H9 (cell line): Measurements from ENCODE around the gene NRBF2. TPM values are rescaled to one million over a fixed set of nuclear protein-coding genes. Genes with fewer than 3 reads are reported as not detected.
A peak's percentile ranks its signal among the peaks of the same experiment; 100 is the strongest.

Experiments
- DNase-seq: peaks from one replicate; pipeline ENCODE4 v3.0.0-alpha.2; 2017
- H2AFZ ChIP-seq: one replicate; pipeline ENCODE4 v1.6.1; 2013; ENCODE audit warnings: mild to moderate bottlenecking, low read length, control low read depth, moderate library complexity
- H2AK5ac ChIP-seq: 2 replicates; pipeline ENCODE4 v1.6.1; 2013; ENCODE audit warnings: low read length, control low read depth, mixed read lengths; ENCODE audit not compliant: insufficient read length
- H2BK120ac ChIP-seq: one replicate; pipeline ENCODE4 v1.6.1; 2013; ENCODE audit warnings: low read depth, mild to moderate bottlenecking, low read length, control low read depth, inconsistent platforms; ENCODE audit not compliant: poor library complexity, severe bottlenecking
- H2BK12ac ChIP-seq: 2 replicates; pipeline ENCODE4 v1.6.1; 2013; ENCODE audit warnings: low read length, control low read depth, mixed read lengths, low read depth; ENCODE audit not compliant: insufficient read length
- H2BK15ac ChIP-seq: 2 replicates; pipeline ENCODE4 v1.6.1; 2013; ENCODE audit warnings: low read depth, low read length, control low read depth
- H2BK20ac ChIP-seq: one replicate; pipeline ENCODE4 v1.6.1; 2013; ENCODE audit warnings: low read depth, mild to moderate bottlenecking, low read length, control low read depth, inconsistent platforms; ENCODE audit not compliant: poor library complexity, severe bottlenecking
- H2BK5ac ChIP-seq: 2 replicates; pipeline ENCODE4 v1.6.1; 2013; ENCODE audit warnings: low read length, control low read depth, mixed read lengths; ENCODE audit not compliant: insufficient read length
- H3K14ac ChIP-seq: 2 replicates; pipeline ENCODE4 v1.6.1; 2013; ENCODE audit warnings: low read length, control low read depth; ENCODE audit not compliant: insufficient read depth
- H3K18ac ChIP-seq: 2 replicates; pipeline ENCODE4 v1.6.1; 2013; ENCODE audit warnings: low read depth, mild to moderate bottlenecking, mixed read lengths, low read length, control low read depth; ENCODE audit not compliant: insufficient read length
- H3K23ac ChIP-seq: 2 replicates; pipeline ENCODE4 v1.6.1; 2013; ENCODE audit warnings: low read length, control low read depth, mixed read lengths, low read depth; ENCODE audit not compliant: insufficient read length
- H3K23me2 ChIP-seq: 2 replicates; pipeline ENCODE4 v1.6.1; 2013; ENCODE audit warnings: low read depth, mild to moderate bottlenecking, mixed read lengths, low read length, control low read depth; ENCODE audit not compliant: insufficient read length, poor library complexity, severe bottlenecking
- H3K27ac ChIP-seq: 2 replicates; pipeline ENCODE4 v1.5.1; 2013; ENCODE audit warnings: low read length, control low read depth, mixed read lengths, low read depth; ENCODE audit not compliant: insufficient read length
- H3K27me3 ChIP-seq: 2 replicates; pipeline ENCODE4 v1.6.1; 2013; ENCODE audit warnings: low read length, control low read depth, inconsistent platforms; ENCODE audit not compliant: insufficient read depth
- H3K4ac ChIP-seq: 2 replicates; pipeline ENCODE4 v1.6.1; 2013; ENCODE audit warnings: low read depth, mild to moderate bottlenecking, control low read depth, inconsistent platforms, low read length, moderate library complexity
- H3K4me1 ChIP-seq: 2 replicates; pipeline ENCODE4 v1.6.1; 2013; ENCODE audit warnings: low read length, control low read depth, inconsistent platforms; ENCODE audit not compliant: insufficient read depth
- H3K4me2 ChIP-seq: 2 replicates; pipeline ENCODE4 v1.6.1; 2013; ENCODE audit warnings: low read length, control low read depth, mixed read lengths; ENCODE audit not compliant: insufficient read length, insufficient read depth
- H3K56ac ChIP-seq: 2 replicates; pipeline ENCODE4 v1.6.1; 2013; ENCODE audit warnings: low read depth, mild to moderate bottlenecking, mixed read lengths, low read length, control low read depth; ENCODE audit not compliant: insufficient read length
- H3K79me1 ChIP-seq: 2 replicates; pipeline ENCODE4 v1.6.1; 2013; ENCODE audit warnings: low read depth, mild to moderate bottlenecking, moderate library complexity, low read length, control low read depth, inconsistent platforms; ENCODE audit not compliant: insufficient read depth, poor library complexity, severe bottlenecking
- H3K79me2 ChIP-seq: 2 replicates; pipeline ENCODE4 v1.6.1; 2013; ENCODE audit warnings: low read length, control low read depth, inconsistent platforms; ENCODE audit not compliant: insufficient read depth
- H3K9ac ChIP-seq: 2 replicates; pipeline ENCODE4 v1.6.1; 2013; ENCODE audit warnings: low read length, control low read depth, mixed read lengths; ENCODE audit not compliant: insufficient read length; ENCODE audit errors: extremely low read depth
- H3K9me3 ChIP-seq: one replicate; pipeline ENCODE4 v1.6.1; 2013; ENCODE audit warnings: low read depth, low read length, inconsistent platforms; ENCODE audit not compliant: control insufficient read depth
- H3T11ph ChIP-seq: one replicate; pipeline ENCODE4 v1.6.1; 2013; ENCODE audit warnings: mild to moderate bottlenecking, low read length, control low read depth, inconsistent platforms
- H4K20me1 ChIP-seq: one replicate; pipeline ENCODE4 v1.6.1; 2013; ENCODE audit not compliant: control insufficient read depth, insufficient read length, insufficient read depth
- H4K5ac ChIP-seq: 2 replicates; pipeline ENCODE4 v1.6.1; 2013; ENCODE audit warnings: low read depth, mild to moderate bottlenecking, mixed read lengths, low read length, control low read depth; ENCODE audit not compliant: insufficient read length
- H4K8ac ChIP-seq: replicated peaks from 2 replicates; pipeline ENCODE4 v1.6.1; 2013; ENCODE audit warnings: low read length, control low read depth, mixed read lengths, low read depth; ENCODE audit not compliant: insufficient read length
- H4K91ac ChIP-seq: 2 replicates; pipeline ENCODE4 v1.6.1; 2013; ENCODE audit warnings: low read depth, mild to moderate bottlenecking, moderate library complexity, mixed read lengths, low read length, control low read depth; ENCODE audit not compliant: insufficient read length
- H3K27ac Mint-ChIP-seq, 3 experiments: 2 replicates in 2 of 3; 3 replicates in 1 of 3; pipeline ENCODE4 v1.8.0; 2020 to 2021; ENCODE audit warnings: mixed read lengths in 3 of 3, mild to moderate bottlenecking in 1 of 3, moderate library complexity in 1 of 3
- H3K27me3 Mint-ChIP-seq: 2 replicates; pipeline ENCODE4 v1.8.0; 2021; ENCODE audit warnings: low read depth, mild to moderate bottlenecking, moderate library complexity, mixed read lengths
- H3K36me3 Mint-ChIP-seq, 3 experiments: 2 replicates in 2 of 3; 3 replicates in 1 of 3; pipeline ENCODE4 v1.8.0; 2020 to 2021; ENCODE audit warnings: low read depth in 3 of 3, mixed read lengths in 3 of 3; ENCODE audit not compliant: insufficient read depth in 1 of 3
- H3K4me1 Mint-ChIP-seq, 2 experiments: 2 replicates each; pipeline ENCODE4 v1.8.0; 2020; ENCODE audit warnings: mixed read lengths in 2 of 2
- H3K4me3 Mint-ChIP-seq, 2 experiments: 2 replicates in 1 of 2; 3 replicates in 1 of 2; pipeline ENCODE4 v1.8.0; 2020 to 2021; ENCODE audit warnings: mild to moderate bottlenecking in 2 of 2, mixed read lengths in 2 of 2, moderate library complexity in 1 of 2
- H3K9me3 Mint-ChIP-seq, 2 experiments: 2 replicates in 1 of 2; 3 replicates in 1 of 2; pipeline ENCODE4 v1.8.0; 2020; ENCODE audit warnings: mild to moderate bottlenecking in 2 of 2, mixed read lengths in 2 of 2, moderate library complexity in 1 of 2
- WGBS: extraction: QIAGEN DNeasy Blood & Tissue Kit; methylation state at CpG from one replicate; pipeline ENCODE4 v1.1.7; 2013; ENCODE audit warnings: missing lambda C conversion rate, low lambda C conversion rate, mixed read lengths; ENCODE audit not compliant: insufficient read length; ENCODE audit errors: extremely low coverage; 5-methylcytosine and 5-hydroxymethylcytosine counted together
- total RNA-seq: library from RNA; stranded (reverse); gene quantifications from 2 replicates; pipeline ENCODE4 v1.2.1, GENCODE V29; 2021
- TF ChIP-seq, protein P1 (sequence below): fragments of 200-600 bp; sonication (generic); conservative IDR thresholded peaks from 3 replicates; pipeline ENCODE4 v1.8.0; 2021; ENCODE audit warnings: antibody characterized with exemption, mild to moderate bottlenecking

NRBF2 gene
- total RNA-seq, 1 experiment from 2014 or later: 30.1 TPM

- no peak overlapping the region for H2BK15ac ChIP-seq
- no peak overlapping the region for H3T11ph ChIP-seq
- no peak overlapping the region for H4K8ac ChIP-seq
- DNase-seq: peak; percentile 35
- H4K20me1 ChIP-seq: no peaks in the 10 kb centered on the region
- Mint-ChIP-seq H3K36me3 (no peaks in the 10 kb centered on the region), H3K4me3 (no peak overlapping the region), H3K27me3 (no peaks in the 10 kb centered on the region), H3K4me1 (no peaks in the 10 kb centered on the region), H3K27ac (no peak overlapping the region), H3K9me3 (no peaks in the 10 kb centered on the region)
- TF ChIP-seq, protein P1, sequence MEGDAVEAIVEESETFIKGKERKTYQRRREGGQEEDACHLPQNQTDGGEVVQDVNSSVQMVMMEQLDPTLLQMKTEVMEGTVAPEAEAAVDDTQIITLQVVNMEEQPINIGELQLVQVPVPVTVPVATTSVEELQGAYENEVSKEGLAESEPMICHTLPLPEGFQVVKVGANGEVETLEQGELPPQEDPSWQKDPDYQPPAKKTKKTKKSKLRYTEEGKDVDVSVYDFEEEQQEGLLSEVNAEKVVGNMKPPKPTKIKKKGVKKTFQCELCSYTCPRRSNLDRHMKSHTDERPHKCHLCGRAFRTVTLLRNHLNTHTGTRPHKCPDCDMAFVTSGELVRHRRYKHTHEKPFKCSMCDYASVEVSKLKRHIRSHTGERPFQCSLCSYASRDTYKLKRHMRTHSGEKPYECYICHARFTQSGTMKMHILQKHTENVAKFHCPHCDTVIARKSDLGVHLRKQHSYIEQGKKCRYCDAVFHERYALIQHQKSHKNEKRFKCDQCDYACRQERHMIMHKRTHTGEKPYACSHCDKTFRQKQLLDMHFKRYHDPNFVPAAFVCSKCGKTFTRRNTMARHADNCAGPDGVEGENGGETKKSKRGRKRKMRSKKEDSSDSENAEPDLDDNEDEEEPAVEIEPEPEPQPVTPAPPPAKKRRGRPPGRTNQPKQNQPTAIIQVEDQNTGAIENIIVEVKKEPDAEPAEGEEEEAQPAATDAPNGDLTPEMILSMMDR: peak; percentile 74
- H3K27ac ChIP-seq: no peak overlapping the region
- no peak overlapping the region for H3K14ac ChIP-seq
- H3K79me2 ChIP-seq: no peaks in the 10 kb centered on the region
- H3K9ac ChIP-seq: no peak overlapping the region
- no peak overlapping the region for H2AFZ ChIP-seq
- no peaks in the 10 kb centered on the region for H3K79me1 ChIP-seq
- H4K5ac ChIP-seq: no peak overlapping the region
- no peak overlapping the region for H3K23ac ChIP-seq
- no peaks in the 10 kb centered on the region for H3K27me3 ChIP-seq
- no peaks in the 10 kb centered on the region for H3K9me3 ChIP-seq
- H3K56ac ChIP-seq: no peak overlapping the region
- H2AK5ac ChIP-seq: no peak overlapping the region
- H3K4ac ChIP-seq: no peak overlapping the region
- no CpG with 5 or more reads among the region's 7 CpGs for whole genome bisulfite sequencing
- H3K4me1 ChIP-seq: 0 out of 2 replicates have a peak, but pooled peaks cover 1% of the 10 kb centered on the region
- H2BK120ac ChIP-seq: no peak overlapping the region
- no peaks in the 10 kb centered on the region for H3K23me2 ChIP-seq
- no peak overlapping the region for H3K18ac ChIP-seq
- no peak overlapping the region for H4K91ac ChIP-seq
- H2BK20ac ChIP-seq: no peak overlapping the region
- H2BK5ac ChIP-seq: no peak overlapping the region
- H2BK12ac ChIP-seq: no peak overlapping the region
- H3K4me2 ChIP-seq: no peak overlapping the region
These were observed 49.0 kb upstream of the NRBF2 start for GRCh38 chr10:63083904-63084689.
